Sigmoid colon (tissue), 7 donors: Measurements from ENCODE around the gene IGLL5. TPM values are rescaled to one million over a fixed set of nuclear protein-coding genes. Genes with fewer than 3 reads are reported as not detected.

Experiments used
- DNase-seq: peaks from one replicate; pipeline ENCODE4 v3.0.0-alpha.2; 2019
- H3K27ac ChIP-seq, 4 donors: fragments of 200-600 bp; sonication (generic); one replicate each; pipeline ENCODE4 v1.5.1; 2016 to 2019; ENCODE audit warnings: mild to moderate bottlenecking in 1 of 4
- H3K27me3 ChIP-seq, 3 donors: fragments of 200-600 bp; sonication (generic); one replicate each; pipeline ENCODE4 v1.5.1; 2019; ENCODE audit warnings: mild to moderate bottlenecking in 1 of 3
- H3K36me3 ChIP-seq, 4 donors: fragments of 200-600 bp; sonication (generic); one replicate each; pipeline ENCODE4 v1.5.1; 2016 to 2019
- H3K4me1 ChIP-seq, 4 donors: fragments of 200-600 bp; sonication (generic); one replicate each; pipeline ENCODE4 v1.5.1; 2017 to 2019
- H3K4me3 ChIP-seq, 4 donors: fragments of 200-600 bp; sonication (generic); one replicate each; pipeline ENCODE4 v1.5.1; 2017 to 2019; ENCODE audit warnings: mild to moderate bottlenecking in 2 of 4, moderate library complexity in 1 of 4
- H3K9me3 ChIP-seq, 4 donors: fragments of 200-600 bp in 3 of 4; sonication (generic) in 3 of 4; one replicate each; pipeline versions ENCODE4 v1.5.1 to v1.6.1; 2013 to 2019
- EP300 ChIP-seq, 4 donors: sonication (generic); formaldehyde crosslinking; IDR thresholded peaks; one replicate each; pipeline ENCODE4 v1.6.1; 2017; ENCODE audit warnings: antibody characterized with exemption in 4 of 4
- POLR2A ChIP-seq, 2 donors: fragments of 450-650 bp; IDR thresholded peaks; one replicate each; pipeline ENCODE4 v1.6.1; 2016; ENCODE audit warnings: antibody characterized with exemption in 2 of 2, mild to moderate bottlenecking in 2 of 2, moderate library complexity in 2 of 2
- POLR2AphosphoS5 ChIP-seq, 4 donors: sonication (generic); formaldehyde crosslinking; IDR thresholded peaks; one replicate each; pipeline ENCODE4 v1.6.1; 2017; ENCODE audit warnings: antibody characterized with exemption in 4 of 4
- WGBS, 2 donors: extraction: QIAGEN DNeasy Blood & Tissue Kit; methylation state at CpG; one replicate each; pipeline ENCODE4 v1.1.7; 2013; 5-methylcytosine and 5-hydroxymethylcytosine counted together
- intact Hi-C: fragments of 100-400 bp; cut with DNase I; formaldehyde crosslinking; loops from one replicate; pipeline ENCODE4 v1.15.1; 2023
- polyA plus RNA-seq, 3 donors: library from polyadenylated mRNA; stranded (reverse); fragments of 200-250 nt; gene quantifications; one replicate each; pipeline ENCODE4 v1.2.3, GENCODE V29; 2013
- total RNA-seq, 4 donors: library from RNA; depleted of rRNA; stranded (reverse); fragments of >200 nt; gene quantifications; one replicate each; pipeline ENCODE4 v1.1.0, GENCODE V29; 2016
- TF ChIP-seq, protein P1 (sequence below), 4 experiments: fragments of 450-650 bp in 3 of 4; fragments of 200-600 bp in 1 of 4; IDR thresholded peaks; one replicate each; pipeline ENCODE4 v1.5.1; 2016 to 2019; ENCODE audit warnings: antibody characterized with exemption in 4 of 4, mild to moderate bottlenecking in 3 of 4, moderate library complexity in 2 of 4
- donor health status: healthy with polysubstance abuse.
- donor health status: Bipolar disorder and iron deficiency.
- donor health status: healthy.

The IGLL5 gene
- total and polyA plus RNA-seq, 7 donors: 0.99 to 39.6 (median 14.2) TPM; not detected in 3

DNA sequence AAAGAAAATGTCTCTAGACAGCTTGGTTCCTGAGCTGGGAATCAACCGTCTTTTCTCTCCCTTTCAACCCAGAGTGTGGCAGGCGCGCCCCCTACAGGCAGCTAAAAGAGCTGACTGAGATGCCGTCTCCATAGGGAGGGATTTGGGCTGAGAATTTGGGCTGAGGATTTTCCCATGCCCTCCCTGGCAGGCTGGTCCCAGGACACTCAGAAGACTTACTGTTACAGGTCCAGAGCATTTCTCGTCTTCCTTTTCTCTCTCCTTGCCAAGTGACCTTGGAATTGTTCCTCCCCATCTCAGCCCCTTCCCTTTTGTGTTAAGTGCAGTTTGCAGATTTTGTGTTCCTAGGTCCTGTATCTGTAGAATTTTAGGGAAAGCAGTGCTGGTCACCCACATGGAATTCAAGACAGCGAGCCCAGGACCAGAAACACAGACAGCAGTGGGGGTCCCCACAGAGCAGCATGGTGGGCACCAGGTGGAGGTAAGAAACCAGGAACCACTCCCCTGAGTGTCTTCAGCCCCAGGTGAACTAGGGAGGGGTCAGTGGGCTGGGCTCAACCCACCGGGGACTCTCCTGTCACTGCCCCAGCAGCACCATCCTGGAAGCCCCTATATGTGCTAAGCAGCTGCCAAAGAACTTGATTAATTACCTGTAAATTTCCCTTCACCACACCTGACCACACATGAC is 9.9 kb upstream of the IGLL5 start:
- no peak for DNase-seq

DNA sequence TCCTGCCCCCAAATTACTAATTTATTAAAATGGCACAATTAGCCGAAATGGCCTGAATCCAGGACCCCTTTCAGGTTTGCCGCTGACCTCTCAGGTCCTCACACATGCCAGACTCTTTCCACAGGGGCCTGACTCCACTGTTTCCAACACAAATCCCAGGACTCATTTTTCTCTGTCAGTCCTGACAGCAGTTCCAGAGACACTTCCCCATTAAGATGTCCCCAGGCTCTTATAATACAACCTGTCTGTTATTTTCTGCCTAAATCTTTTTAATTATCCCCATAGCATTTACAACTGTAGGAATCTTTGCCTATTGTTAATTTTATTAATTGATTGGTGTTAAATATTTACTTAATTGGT is 9.4 kb upstream of the IGLL5 start:
- H3K27ac ChIP-seq: no peak overlapping the region
- intact Hi-C loops: no loop called here
- H3K9me3 ChIP-seq: peaks cover 0 to 6% (median 0%) of the 10 kb centered on the region in 4 donors
- no peaks in the 10 kb centered on the region for H3K4me1 ChIP-seq
- no peaks in the 10 kb centered on the region for H3K36me3 ChIP-seq
- TF ChIP-seq POLR2A (IDR thresholded peaks at IDR 0.05) (no peak), EP300 (IDR thresholded peaks at IDR 0.05) (no peak)
- DNase-seq: no peak
- H3K27me3 ChIP-seq: no peaks in the 10 kb centered on the region
- 48 to 62% methylated on average over 2 of the region's 2 CpGs for WGBS, 2 donors
- no peak overlapping the region for H3K4me3 ChIP-seq

More for the DNA sequence above, 9.9 kb upstream of the IGLL5 start:
- Histone ChIP-seq H3K27ac (no peak overlapping the region), H3K4me1 (no peaks in the 10 kb centered on the region), H3K9me3 (peaks cover 0 to 6% (median 0%) of the 10 kb centered on the region in 4 donors), H3K36me3 (no peaks in the 10 kb centered on the region), H3K27me3 (no peaks in the 10 kb centered on the region), H3K4me3 (no peak overlapping the region)
- intact Hi-C loops: no loop called here
- WGBS, 2 donors: 10 to 24% methylated on average over 7 of the region's 7 CpGs
- TF ChIP-seq EP300 (IDR thresholded peaks at IDR 0.05): no peak
- TF ChIP-seq, protein P1, sequence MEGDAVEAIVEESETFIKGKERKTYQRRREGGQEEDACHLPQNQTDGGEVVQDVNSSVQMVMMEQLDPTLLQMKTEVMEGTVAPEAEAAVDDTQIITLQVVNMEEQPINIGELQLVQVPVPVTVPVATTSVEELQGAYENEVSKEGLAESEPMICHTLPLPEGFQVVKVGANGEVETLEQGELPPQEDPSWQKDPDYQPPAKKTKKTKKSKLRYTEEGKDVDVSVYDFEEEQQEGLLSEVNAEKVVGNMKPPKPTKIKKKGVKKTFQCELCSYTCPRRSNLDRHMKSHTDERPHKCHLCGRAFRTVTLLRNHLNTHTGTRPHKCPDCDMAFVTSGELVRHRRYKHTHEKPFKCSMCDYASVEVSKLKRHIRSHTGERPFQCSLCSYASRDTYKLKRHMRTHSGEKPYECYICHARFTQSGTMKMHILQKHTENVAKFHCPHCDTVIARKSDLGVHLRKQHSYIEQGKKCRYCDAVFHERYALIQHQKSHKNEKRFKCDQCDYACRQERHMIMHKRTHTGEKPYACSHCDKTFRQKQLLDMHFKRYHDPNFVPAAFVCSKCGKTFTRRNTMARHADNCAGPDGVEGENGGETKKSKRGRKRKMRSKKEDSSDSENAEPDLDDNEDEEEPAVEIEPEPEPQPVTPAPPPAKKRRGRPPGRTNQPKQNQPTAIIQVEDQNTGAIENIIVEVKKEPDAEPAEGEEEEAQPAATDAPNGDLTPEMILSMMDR (IDR thresholded peaks at IDR 0.05): peak in 3 of 4 experiments; percentile 23 to 51 (median 31)

DNA sequence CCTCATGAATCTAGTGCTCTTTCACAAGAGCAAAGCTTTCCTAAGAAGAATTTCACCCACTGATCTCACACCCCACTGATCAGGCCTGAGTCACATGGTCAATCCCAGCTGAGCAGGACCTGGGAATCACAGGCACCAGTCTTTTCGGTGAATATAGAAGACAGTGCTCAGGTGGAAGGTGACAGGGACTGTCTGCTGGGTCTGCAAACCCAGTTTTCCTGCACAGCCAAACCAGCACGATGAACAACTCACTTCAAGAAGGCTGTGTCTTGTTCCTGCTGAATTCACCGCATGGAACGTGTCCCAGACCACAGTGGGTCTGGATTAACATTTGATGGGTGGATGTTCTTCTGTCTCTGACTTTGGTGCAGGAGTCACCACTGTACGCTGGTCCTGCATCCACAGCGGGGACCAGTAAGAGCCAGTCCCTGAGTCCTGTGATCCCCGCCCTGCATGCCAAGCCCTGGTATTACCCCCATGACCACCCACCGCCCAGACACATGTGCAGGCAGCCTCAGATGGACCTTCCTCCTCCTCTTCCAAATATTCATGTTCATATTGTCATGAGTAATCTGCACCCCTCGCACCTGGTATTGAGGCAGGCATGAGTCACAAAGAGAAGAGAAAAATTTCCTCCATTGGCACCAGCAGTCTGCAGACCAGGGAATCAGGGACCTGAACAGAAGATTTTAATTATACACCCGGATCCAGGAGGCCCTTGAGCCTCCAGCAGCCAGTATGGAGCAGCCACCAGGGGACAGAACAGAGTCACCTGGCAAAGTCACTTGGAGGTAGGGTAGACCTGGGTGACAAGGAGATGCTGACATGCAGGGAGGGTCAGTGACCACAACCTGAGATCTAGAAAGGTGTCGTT is 8.6 kb upstream of the IGLL5 start:
- no peak for DNase-seq
- no peaks in the 10 kb centered on the region for H3K36me3 ChIP-seq
- TF ChIP-seq, protein P1 (IDR thresholded peaks at IDR 0.05): no peak
- no peak for TF ChIP-seq POLR2A (IDR thresholded peaks at IDR 0.05)
- TF ChIP-seq POLR2AphosphoS5 (IDR thresholded peaks at IDR 0.05): no peak
- TF ChIP-seq EP300 (IDR thresholded peaks at IDR 0.05): no peak
- H3K4me1 ChIP-seq: no peaks in the 10 kb centered on the region
- no peak overlapping the region for H3K4me3 ChIP-seq
- no peaks in the 10 kb centered on the region for H3K27me3 ChIP-seq
- WGBS, 2 donors: 78 to 89% methylated on average over 11 of the region's 11 CpGs
- intact Hi-C loops: no loop called here
- H3K9me3 ChIP-seq: peaks cover 0 to 6% (median 0%) of the 10 kb centered on the region in 4 donors
- H3K27ac ChIP-seq: no peak overlapping the region

DNA sequence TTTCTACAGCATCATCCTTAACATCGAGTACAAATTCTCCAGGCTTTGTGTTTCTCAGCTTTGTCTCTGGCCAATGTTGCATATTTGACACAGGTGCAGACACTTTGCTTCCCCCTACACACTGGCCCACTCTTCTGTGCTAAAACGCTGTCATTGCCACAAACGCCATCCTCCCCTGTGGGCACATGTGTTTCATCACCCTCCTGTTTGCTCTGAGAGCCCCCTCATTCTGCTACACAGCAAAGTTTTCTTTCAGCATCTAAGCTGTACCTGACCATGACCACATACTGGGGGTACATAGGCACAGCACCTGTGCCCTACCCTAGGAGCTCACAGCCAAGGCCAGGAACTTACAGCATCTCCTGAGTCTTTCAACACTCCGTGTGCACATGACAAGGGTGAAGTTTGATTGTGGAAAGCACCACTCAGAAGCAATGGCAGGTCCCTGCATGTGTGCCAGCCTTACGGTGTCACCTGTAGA is 7.9 kb upstream of the IGLL5 start:
- no peak for TF ChIP-seq EP300 (IDR thresholded peaks at IDR 0.05)
- TF ChIP-seq, protein P1 (IDR thresholded peaks at IDR 0.05): no peak
- no peak for TF ChIP-seq POLR2A (IDR thresholded peaks at IDR 0.05)
- DNase-seq: no peak
- Histone ChIP-seq H3K4me3 (no peak overlapping the region), H3K36me3 (no peaks in the 10 kb centered on the region), H3K27me3 (no peaks in the 10 kb centered on the region), H3K9me3 (peaks cover 0 to 1% (median 0%) of the 10 kb centered on the region in 4 donors), H3K4me1 (no peaks in the 10 kb centered on the region), H3K27ac (no peak overlapping the region)
- intact Hi-C loops: no loop called here
- 69 to 71% methylated on average over 5 of the region's 5 CpGs for WGBS, 2 donors

DNA sequence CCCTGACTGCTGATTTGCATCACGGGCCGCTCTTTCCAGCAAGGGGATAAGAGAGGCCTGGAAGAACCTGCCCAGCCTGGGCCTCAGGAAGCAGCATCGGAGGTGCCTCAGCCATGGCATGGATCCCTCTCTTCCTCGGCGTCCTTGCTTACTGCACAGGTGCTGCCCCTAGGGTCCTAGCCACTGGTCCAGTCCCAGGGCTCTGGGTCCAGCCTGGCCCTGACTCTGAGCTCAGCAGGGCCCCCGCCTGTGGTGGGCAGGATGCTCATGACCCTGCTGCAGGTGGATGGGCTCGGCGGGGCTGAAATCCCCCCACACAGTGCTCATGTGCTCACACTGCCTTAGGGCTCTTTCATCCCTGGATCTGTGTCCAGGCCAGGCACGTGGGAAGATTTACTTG is 7.0 kb upstream of the IGLL5 start:
- no peak for DNase-seq
- intact Hi-C loops: no loop called here
- Histone ChIP-seq H3K36me3 (no peaks in the 10 kb centered on the region), H3K9me3 (no peaks in the 10 kb centered on the region), H3K4me3 (no peak overlapping the region), H3K4me1 (no peaks in the 10 kb centered on the region), H3K27me3 (no peaks in the 10 kb centered on the region), H3K27ac (no peak overlapping the region)
- TF ChIP-seq POLR2A (IDR thresholded peaks at IDR 0.05) (no peak), POLR2AphosphoS5 (IDR thresholded peaks at IDR 0.05) (no peak), EP300 (IDR thresholded peaks at IDR 0.05) (no peak)
- TF ChIP-seq, protein P1 (IDR thresholded peaks at IDR 0.05): no peak
- WGBS, 2 donors: 82 to 87% methylated on average over 9 of the region's 9 CpGs
